IMR-90 (cell line): ENCODE data around the gene TAPBP.
"Not testable (repeated sequence)": the region's sequence is repeated elsewhere in the genome, so short reads cannot be mapped to it uniquely, and the experiment has no call there.

Experiments used
- BHLHE40 ChIP-seq: fragments of 150-350 bp; IDR thresholded peaks from 2 replicates; pipeline ENCODE4 v1.6.1; 2016; ENCODE audit warnings: mild to moderate bottlenecking, low read depth, low read length
- CEBPB ChIP-seq: IDR thresholded peaks from 2 replicates; pipeline ENCODE4 v1.6.1; 2012; ENCODE audit warnings: low read depth, low read length, improper control_type of control experiment
- CHD1 ChIP-seq: IDR thresholded peaks from 2 replicates; pipeline ENCODE4 v1.6.1; 2012; ENCODE audit warnings: low read depth, low read length, improper control_type of control experiment
- CTCF ChIP-seq: conservative IDR thresholded peaks from 2 replicates; pipeline ENCODE4 v1.5.1; 2012; ENCODE audit warnings: mild to moderate bottlenecking, low read depth, low read length, improper control_type of control experiment
- ELK1 ChIP-seq: fragments of 150-350 bp; IDR thresholded peaks from 2 replicates; pipeline ENCODE4 v1.6.1; 2016; ENCODE audit warnings: low read depth, mild to moderate bottlenecking, low read length, moderate library complexity, borderline replicate concordance
- MAFK ChIP-seq: IDR thresholded peaks from 2 replicates; pipeline ENCODE4 v1.6.1; 2012; ENCODE audit warnings: low read depth, low read length, improper control_type of control experiment
- MAZ ChIP-seq: IDR thresholded peaks from 2 replicates; pipeline ENCODE4 v1.6.1; 2012; ENCODE audit warnings: low read depth, mild to moderate bottlenecking, low read length, improper control_type of control experiment, moderate library complexity, borderline replicate concordance
- MXI1 ChIP-seq: IDR thresholded peaks from 2 replicates; pipeline ENCODE4 v1.6.1; 2012; ENCODE audit warnings: low read depth, mild to moderate bottlenecking, low read length, moderate library complexity, borderline replicate concordance
- NFE2L2 ChIP-seq: fragments of 150-350 bp; IDR thresholded peaks from 2 replicates; pipeline ENCODE4 v1.6.1; 2016; ENCODE audit warnings: low read depth, mild to moderate bottlenecking, low read length
- POLR2A ChIP-seq: IDR thresholded peaks from 2 replicates; pipeline ENCODE4 v1.6.1; 2012; ENCODE audit warnings: mild to moderate bottlenecking, low read depth, low read length
- RAD21 ChIP-seq: IDR thresholded peaks from 2 replicates; pipeline ENCODE4 v1.6.1; 2012; ENCODE audit warnings: low read length, improper control_type of control experiment
- RFX5 ChIP-seq: IDR thresholded peaks from 2 replicates; pipeline ENCODE4 v1.8.0; 2012; ENCODE audit warnings: low read depth, mild to moderate bottlenecking, low read length, moderate library complexity
- SMC3 ChIP-seq: fragments of 150-350 bp; IDR thresholded peaks from 2 replicates; pipeline ENCODE4 v1.6.1; 2016; ENCODE audit warnings: low read depth, mild to moderate bottlenecking, antibody characterized with exemption, low read length, moderate library complexity
- USF2 ChIP-seq: fragments of 150-350 bp; IDR thresholded peaks from 2 replicates; pipeline ENCODE4 v1.6.1; 2017; ENCODE audit warnings: mild to moderate bottlenecking, antibody characterized with exemption, low read length, low read depth

GRCh38 chr6:33275795-33276580 is 37.9 kb downstream of the TAPBP start:
- TF ChIP-seq SMC3, CTCF, MXI1, CEBPB, USF2, RAD21, CHD1, BHLHE40, POLR2A, ELK1, RFX5, MAZ, NFE2L2, MAFK: not testable (repeated sequence)
